ENCODE results near the gene SMPDL3A. TPM values are rescaled to one million over a fixed set of nuclear protein-coding genes. Genes with fewer than 3 reads are reported as not detected.

SMPDL3A gene
- total and polyA plus RNA-seq, 9 of the 15 experiments (the other 6 are each of a cell fraction or from before 2014, with no cell fraction given), result 0.14 to 0.91 (median 0.54) TPM

DNA sequence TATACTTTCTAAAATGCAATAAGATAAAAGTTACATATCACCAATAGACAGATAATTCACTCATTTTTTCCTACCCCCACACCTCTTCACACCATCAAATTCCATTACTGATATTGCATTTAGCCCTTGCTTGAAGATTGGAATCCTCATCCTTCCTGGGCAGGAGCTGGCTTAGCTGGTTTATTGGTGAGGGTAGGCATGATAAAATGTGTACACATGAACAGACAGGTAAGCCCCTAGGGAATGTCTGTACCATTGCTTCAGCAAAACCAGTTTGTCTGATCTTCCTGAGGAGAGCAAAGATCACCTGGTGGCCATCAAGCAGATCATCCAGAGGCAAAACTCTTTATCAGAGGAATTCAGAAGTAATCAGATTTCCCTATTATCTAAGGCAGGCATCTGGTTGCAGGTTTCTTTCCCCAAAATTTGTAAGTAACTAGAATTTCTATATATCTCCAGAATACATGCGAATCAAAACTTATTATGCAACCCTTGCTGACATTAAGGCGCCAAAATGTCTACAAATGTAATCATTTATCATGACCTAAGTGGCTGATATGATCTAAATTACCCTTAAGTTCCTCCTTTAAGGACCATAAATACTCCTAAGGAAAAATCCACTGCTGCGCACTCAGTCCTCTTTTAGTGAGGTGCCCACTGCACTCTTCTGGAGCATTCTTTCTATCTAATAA, 16.2 kb upstream of the SMPDL3A start:
- WGBS (ENCODE audit: insufficient coverage, low coverage, missing lambda C conversion rate), result 14% methylated on average over 3 of the region's 3 CpGs
- FAIRE-seq, result no peak
- H3K4me3 ChIP-seq, result no peak overlapping the region

More for the DNA sequence above, 16.2 kb upstream of the SMPDL3A start:
- no peak for TF ChIP-seq NCOA1 (IDR thresholded peaks at IDR 0.05; ENCODE audit: low read depth)
- TF ChIP-seq NFIC (IDR thresholded peaks at IDR 0.05), result no peak
- no peak for TF ChIP-seq MECOM (CRISPR knock-in tag; IDR thresholded peaks at IDR 0.05)
- no peak for TF ChIP-seq BCOR (IDR thresholded peaks at IDR 0.05)
- no peak for TF ChIP-seq NFXL1 (CRISPR knock-in tag; IDR thresholded peaks at IDR 0.05)
- TF ChIP-seq, protein P1, sequence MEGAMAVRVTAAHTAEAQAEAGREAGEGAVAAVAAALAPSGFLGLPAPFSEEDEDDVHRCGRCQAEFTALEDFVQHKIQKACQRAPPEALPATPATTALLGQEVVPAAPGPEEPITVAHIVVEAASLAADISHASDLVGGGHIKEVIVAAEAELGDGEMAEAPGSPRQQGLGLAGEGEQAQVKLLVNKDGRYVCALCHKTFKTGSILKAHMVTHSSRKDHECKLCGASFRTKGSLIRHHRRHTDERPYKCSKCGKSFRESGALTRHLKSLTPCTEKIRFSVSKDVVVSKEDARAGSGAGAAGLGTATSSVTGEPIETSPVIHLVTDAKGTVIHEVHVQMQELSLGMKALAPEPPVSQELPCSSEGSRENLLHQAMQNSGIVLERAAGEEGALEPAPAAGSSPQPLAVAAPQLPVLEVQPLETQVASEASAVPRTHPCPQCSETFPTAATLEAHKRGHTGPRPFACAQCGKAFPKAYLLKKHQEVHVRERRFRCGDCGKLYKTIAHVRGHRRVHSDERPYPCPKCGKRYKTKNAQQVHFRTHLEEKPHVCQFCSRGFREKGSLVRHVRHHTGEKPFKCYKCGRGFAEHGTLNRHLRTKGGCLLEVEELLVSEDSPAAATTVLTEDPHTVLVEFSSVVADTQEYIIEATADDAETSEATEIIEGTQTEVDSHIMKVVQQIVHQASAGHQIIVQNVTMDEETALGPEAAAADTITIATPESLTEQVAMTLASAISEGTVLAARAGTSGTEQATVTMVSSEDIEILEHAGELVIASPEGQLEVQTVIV (CRISPR knock-in tag; IDR thresholded peaks at IDR 0.05; ENCODE audit: borderline replicate concordance), result no peak
- no peak for TF ChIP-seq ILK (tag; IDR thresholded peaks at IDR 0.05; ENCODE audit: borderline replicate concordance, low read depth)
- TF ChIP-seq ZNF384 (IDR thresholded peaks at IDR 0.05; ENCODE audit: low read depth, low read length), result no peak
- no peak for TF ChIP-seq SIN3B (IDR thresholded peaks at IDR 0.05; ENCODE audit: low read depth)
- TF ChIP-seq FOXJ2 (tag; IDR thresholded peaks at IDR 0.05), result no peak
- TF ChIP-seq, protein P2, sequence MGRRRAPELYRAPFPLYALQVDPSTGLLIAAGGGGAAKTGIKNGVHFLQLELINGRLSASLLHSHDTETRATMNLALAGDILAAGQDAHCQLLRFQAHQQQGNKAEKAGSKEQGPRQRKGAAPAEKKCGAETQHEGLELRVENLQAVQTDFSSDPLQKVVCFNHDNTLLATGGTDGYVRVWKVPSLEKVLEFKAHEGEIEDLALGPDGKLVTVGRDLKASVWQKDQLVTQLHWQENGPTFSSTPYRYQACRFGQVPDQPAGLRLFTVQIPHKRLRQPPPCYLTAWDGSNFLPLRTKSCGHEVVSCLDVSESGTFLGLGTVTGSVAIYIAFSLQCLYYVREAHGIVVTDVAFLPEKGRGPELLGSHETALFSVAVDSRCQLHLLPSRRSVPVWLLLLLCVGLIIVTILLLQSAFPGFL (CRISPR knock-in tag; IDR thresholded peaks at IDR 0.05), result no peak
- TF ChIP-seq ELF4 (CRISPR knock-in tag; IDR thresholded peaks at IDR 0.05), result no peak
- TF ChIP-seq ZNF785 (CRISPR knock-in tag; IDR thresholded peaks at IDR 0.05), result no peak
- TF ChIP-seq, protein P3, sequence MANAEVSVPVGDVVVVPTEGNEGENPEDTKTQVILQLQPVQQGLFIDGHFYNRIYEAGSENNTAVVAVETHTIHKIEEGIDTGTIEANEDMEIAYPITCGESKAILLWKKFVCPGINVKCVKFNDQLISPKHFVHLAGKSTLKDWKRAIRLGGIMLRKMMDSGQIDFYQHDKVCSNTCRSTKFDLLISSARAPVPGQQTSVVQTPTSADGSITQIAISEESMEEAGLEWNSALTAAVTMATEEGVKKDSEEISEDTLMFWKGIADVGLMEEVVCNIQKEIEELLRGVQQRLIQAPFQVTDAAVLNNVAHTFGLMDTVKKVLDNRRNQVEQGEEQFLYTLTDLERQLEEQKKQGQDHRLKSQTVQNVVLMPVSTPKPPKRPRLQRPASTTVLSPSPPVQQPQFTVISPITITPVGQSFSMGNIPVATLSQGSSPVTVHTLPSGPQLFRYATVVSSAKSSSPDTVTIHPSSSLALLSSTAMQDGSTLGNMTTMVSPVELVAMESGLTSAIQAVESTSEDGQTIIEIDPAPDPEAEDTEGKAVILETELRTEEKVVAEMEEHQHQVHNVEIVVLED (CRISPR knock-in tag; IDR thresholded peaks at IDR 0.05), result no peak
- TF ChIP-seq SAP30 (IDR thresholded peaks at IDR 0.05; ENCODE audit: borderline replicate concordance, insufficient read depth, low read depth, low read length, poor library complexity, severe bottlenecking), result no peak
- TF ChIP-seq ADNP (tag; IDR thresholded peaks at IDR 0.05), result no peak
- TF ChIP-seq FOXJ3 (CRISPR knock-in tag; IDR thresholded peaks at IDR 0.05), result no peak
- no peak for TF ChIP-seq RHOXF2B (CRISPR knock-in tag; conservative IDR thresholded peaks at IDR 0.05)
- intact Hi-C loops (cut with micrococcal nuclease), result no loop called here
- in situ Hi-C loops (cut with MboI), result no loop called here
- ChIA-PET CTCF (ENCODE audit: low intra/inter-chr PET ratio) (interaction anchor here (0.6 kb wide), 1 partner anchor 29 kb away, joined by 3 read pairs; no protein-coding TSS in a partner anchor), POLR2A (no interaction called here)
- Histone ChIP-seq H3K27ac (ENCODE audit: extremely low read depth, low read depth, low read length) (no peak overlapping the region), H3K27me3 (ENCODE audit: control insufficient read depth in 2 of 2, insufficient read depth in 2 of 2, low read length in 2 of 2) (no peaks in the 10 kb centered on the region), H3K9ac (ENCODE audit: insufficient read depth in 1 of 2, low read depth in 2 of 2, low read length in 2 of 2) (no peak overlapping the region), H3K4me2 (ENCODE audit: insufficient read depth, low read length) (no peak overlapping the region), H2AFZ (ENCODE audit: low read depth, low read length) (no peak overlapping the region), H4K20me1 (replicated peaks; ENCODE audit: control insufficient read depth, insufficient read depth, low read length) (no peaks in the 10 kb centered on the region), H3K79me2 (ENCODE audit: control insufficient read depth, insufficient read depth, low read length) (no peaks in the 10 kb centered on the region), H3K9me1 (ENCODE audit: control insufficient read depth, insufficient read depth, low read length) (no peaks in the 10 kb centered on the region), H3K4me1 (replicated peaks in 1 of 2; ENCODE audit: control insufficient read depth in 2 of 2, insufficient read depth in 2 of 2, low read length in 2 of 2) (no peaks in the 10 kb centered on the region), H3K36me3 (ENCODE audit: control insufficient read depth, insufficient read depth, low read length) (no peaks in the 10 kb centered on the region), H3K9me3 (replicated peaks; ENCODE audit: control insufficient read depth, insufficient read depth, low read depth, low read length) (no peaks in the 10 kb centered on the region)
- no peak for ATAC-seq
- DNase-seq (ENCODE audit: extremely low read depth in 1 of 4, low spot score in 3 of 4), result no peak
- no TSS peak for BruUV-seq (replicated peaks)
